Measurements from ENCODE around the gene ST6GAL1. TPM values are rescaled to one million over a fixed set of nuclear protein-coding genes. Genes with fewer than 3 reads are reported as not detected.
"Not testable (repeated sequence)": the region's sequence is repeated elsewhere in the genome, so short reads cannot be mapped to it uniquely, and the experiment has no call there.

The ST6GAL1 gene, protein sequence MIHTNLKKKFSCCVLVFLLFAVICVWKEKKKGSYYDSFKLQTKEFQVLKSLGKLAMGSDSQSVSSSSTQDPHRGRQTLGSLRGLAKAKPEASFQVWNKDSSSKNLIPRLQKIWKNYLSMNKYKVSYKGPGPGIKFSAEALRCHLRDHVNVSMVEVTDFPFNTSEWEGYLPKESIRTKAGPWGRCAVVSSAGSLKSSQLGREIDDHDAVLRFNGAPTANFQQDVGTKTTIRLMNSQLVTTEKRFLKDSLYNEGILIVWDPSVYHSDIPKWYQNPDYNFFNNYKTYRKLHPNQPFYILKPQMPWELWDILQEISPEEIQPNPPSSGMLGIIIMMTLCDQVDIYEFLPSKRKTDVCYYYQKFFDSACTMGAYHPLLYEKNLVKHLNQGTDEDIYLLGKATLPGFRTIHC
- total RNA-seq = 100 to 1,000 TPM; 389 to 574 (median 483) TPM
- long read RNA-seq, partial matches to known transcripts = 9 of 55 reads
- long read RNA-seq, other reads (novel, unspliced or antisense) = 46 of 55 reads

DNA sequence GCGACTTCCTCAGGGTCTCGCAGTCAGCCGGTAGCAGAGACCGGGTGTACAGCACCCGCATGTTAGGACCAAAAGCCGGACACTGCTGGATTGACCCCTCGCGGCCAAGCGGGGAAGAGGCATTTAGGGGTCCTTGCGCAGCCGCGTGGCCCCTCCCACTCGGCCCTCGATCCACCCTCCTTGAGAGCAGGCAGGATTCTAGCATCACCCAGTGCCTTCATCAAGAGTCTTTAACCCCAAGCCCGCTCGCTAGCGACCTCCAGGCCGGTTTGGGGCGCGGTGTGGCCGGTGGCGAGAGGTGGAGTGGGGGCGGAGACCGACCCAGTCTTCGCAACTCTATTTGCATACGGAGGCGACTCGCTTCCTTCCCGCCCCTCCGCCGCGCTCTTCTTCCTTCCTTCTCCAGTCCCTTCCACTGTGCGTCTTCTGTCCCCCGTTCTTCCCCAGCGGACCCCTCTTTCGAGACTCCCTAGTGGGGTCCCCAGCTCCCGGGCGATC is at the start of gene ST6GAL1:
ST6GAL1 (plus strand) TSS at position 384 of the 498 bp plus-strand sequence. CDS start 112,178 bp downstream, outside the sequence.
- Histone ChIP-seq H3K4me1 (no peaks in the 10 kb centered on the region), H3K36me3 (no peaks in the 10 kb centered on the region), H3K27me3 (no peaks in the 10 kb centered on the region), H3K4me3 (peak within 1 kb of the TSS; percentile 80 to 89 (median 81)), H3K27ac (peak within 1 kb of the TSS; percentile 65 to 87 (median 67)), H3K9me3 (no peaks in the 10 kb centered on the region)
- peak; percentile 60 to 69 (median 62) for ATAC-seq
- intact Hi-C loops (cut with DNase I) = no loop called here
- peak; percentile 76 to 86 (median 85) for DNase-seq
- TF ChIP-seq POLR2A (IDR thresholded peaks at IDR 0.05) = no peak
- TF ChIP-seq, protein P1, sequence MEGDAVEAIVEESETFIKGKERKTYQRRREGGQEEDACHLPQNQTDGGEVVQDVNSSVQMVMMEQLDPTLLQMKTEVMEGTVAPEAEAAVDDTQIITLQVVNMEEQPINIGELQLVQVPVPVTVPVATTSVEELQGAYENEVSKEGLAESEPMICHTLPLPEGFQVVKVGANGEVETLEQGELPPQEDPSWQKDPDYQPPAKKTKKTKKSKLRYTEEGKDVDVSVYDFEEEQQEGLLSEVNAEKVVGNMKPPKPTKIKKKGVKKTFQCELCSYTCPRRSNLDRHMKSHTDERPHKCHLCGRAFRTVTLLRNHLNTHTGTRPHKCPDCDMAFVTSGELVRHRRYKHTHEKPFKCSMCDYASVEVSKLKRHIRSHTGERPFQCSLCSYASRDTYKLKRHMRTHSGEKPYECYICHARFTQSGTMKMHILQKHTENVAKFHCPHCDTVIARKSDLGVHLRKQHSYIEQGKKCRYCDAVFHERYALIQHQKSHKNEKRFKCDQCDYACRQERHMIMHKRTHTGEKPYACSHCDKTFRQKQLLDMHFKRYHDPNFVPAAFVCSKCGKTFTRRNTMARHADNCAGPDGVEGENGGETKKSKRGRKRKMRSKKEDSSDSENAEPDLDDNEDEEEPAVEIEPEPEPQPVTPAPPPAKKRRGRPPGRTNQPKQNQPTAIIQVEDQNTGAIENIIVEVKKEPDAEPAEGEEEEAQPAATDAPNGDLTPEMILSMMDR (IDR thresholded peaks at IDR 0.05) = peak in 3 of 4 donors; percentile 19 to 27 (median 20)
- WGBS (ENCODE audit: insufficient coverage, low coverage, low lambda C conversion rate, missing lambda C conversion rate) = 0% methylated on average over 22 of the region's 38 CpGs

DNA sequence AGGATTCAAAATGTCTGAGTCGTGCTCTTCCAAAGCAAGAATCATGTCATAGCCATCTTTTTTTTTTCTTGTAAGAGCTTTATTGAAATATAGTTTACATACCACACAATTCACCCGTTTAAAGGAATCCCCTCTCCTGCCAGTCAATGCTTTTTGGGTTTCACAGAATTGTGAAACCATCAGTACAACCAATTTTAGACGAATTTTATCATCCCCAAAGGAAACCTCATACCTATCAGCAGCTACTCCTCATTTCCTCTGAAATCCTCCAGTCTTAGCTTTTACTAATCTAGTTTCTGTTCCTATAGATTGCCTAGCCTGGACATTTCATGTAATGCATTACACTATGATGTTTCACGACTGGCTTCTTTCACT is 48.2 kb upstream of the ST6GAL1 start:
- Histone ChIP-seq H3K9me3 (no peaks in the 10 kb centered on the region), H3K36me3 (no peaks in the 10 kb centered on the region), H3K4me3 (no peak overlapping the region), H3K4me1 (no peaks in the 10 kb centered on the region), H3K27me3 (no peaks in the 10 kb centered on the region), H3K27ac (no peak overlapping the region)
- no peak for ATAC-seq
- no peak for DNase-seq
- intact Hi-C loops (cut with DNase I) = no loop called here
- TF ChIP-seq, protein P1 (IDR thresholded peaks at IDR 0.05) = no peak
- no peak for TF ChIP-seq POLR2A (IDR thresholded peaks at IDR 0.05)
- WGBS (ENCODE audit: insufficient coverage, low coverage, low lambda C conversion rate, missing lambda C conversion rate) = 37% methylated on average over 4 of the region's 4 CpGs

DNA sequence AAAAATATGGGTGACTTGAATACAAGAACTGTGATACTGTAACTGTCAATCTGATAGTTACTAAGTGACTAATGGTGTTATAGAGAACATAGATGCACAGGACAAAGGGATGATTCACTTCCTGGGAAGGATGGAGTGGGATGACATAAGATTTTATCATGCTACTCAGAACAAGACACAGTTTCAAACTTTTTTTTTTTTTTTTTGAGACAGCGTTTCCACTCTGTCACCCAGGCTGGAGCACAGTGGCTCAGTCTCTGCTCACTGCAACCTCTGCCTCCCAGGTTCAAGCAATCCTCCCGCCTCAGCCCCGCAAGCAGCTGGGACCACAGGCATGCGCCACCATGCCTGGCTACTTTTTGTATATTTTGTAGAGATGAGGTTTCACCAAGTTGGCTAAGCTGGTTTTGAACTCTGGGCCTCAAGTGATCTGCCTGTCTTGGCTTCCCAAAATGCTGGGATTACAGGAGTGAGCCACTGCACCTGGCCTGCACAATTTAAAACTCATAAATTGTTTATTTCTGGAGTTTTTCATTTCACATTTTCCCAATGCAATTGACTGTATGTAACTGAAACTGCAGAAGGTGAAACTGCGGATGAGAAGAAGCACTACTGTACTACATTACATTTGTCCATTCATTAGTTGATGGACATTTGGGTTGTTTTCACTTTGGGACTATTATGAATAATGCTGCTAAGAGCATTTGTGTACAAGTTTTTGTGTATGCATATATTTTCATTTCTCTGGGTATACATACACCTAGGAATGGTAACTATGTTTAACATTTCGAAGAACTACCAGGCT is 47.2 kb upstream of the ST6GAL1 start:
- H3K4me3 ChIP-seq = no peak overlapping the region
- no peaks in the 10 kb centered on the region for H3K9me3 ChIP-seq
- no peaks in the 10 kb centered on the region for H3K36me3 ChIP-seq
- no peaks in the 10 kb centered on the region for H3K4me1 ChIP-seq
- no peaks in the 10 kb centered on the region for H3K27me3 ChIP-seq
- no peak for TF ChIP-seq POLR2A (IDR thresholded peaks at IDR 0.05)
- TF ChIP-seq, protein P1 (IDR thresholded peaks at IDR 0.05) = no peak
- no peak overlapping the region for H3K27ac ChIP-seq
- intact Hi-C loops (cut with DNase I) = no loop called here
- WGBS (ENCODE audit: insufficient coverage, low coverage, low lambda C conversion rate, missing lambda C conversion rate) = 87% methylated on average over 6 of the region's 6 CpGs
- peak in 3 of 4 donors; percentile 33 to 63 (median 60) for ATAC-seq
- no peak for DNase-seq

DNA sequence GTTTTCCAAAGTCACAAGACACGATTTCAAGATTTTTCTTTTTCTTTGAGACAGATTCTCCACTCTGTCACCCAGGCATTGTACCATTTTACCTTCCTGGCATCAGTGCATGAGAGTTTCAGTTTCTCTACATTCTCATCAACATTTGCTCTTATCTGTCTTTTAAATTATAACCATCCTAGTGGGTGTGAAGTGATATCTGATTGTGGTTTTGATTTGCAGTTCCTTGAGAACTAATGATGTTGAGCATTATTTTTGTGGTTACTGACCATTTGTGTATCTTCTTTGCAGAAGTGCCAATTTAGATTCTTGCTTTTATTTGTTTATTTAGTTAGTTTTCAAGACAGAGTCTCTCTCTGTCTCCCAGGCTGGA is 46.7 kb upstream of the ST6GAL1 start:
- ATAC-seq = no peak
- Histone ChIP-seq H3K9me3 (no peaks in the 10 kb centered on the region), H3K27ac (no peak overlapping the region), H3K4me1 (no peaks in the 10 kb centered on the region), H3K27me3 (no peaks in the 10 kb centered on the region), H3K36me3 (no peaks in the 10 kb centered on the region), H3K4me3 (no peak overlapping the region)
- intact Hi-C loops (cut with DNase I) = no loop called here
- no peak for TF ChIP-seq POLR2A (IDR thresholded peaks at IDR 0.05)
- TF ChIP-seq, protein P1 (IDR thresholded peaks at IDR 0.05) = no peak
- no peak for DNase-seq
- 81% methylated on average over 1 of the region's 1 CpG for WGBS (ENCODE audit: insufficient coverage, low coverage, low lambda C conversion rate, missing lambda C conversion rate)

DNA sequence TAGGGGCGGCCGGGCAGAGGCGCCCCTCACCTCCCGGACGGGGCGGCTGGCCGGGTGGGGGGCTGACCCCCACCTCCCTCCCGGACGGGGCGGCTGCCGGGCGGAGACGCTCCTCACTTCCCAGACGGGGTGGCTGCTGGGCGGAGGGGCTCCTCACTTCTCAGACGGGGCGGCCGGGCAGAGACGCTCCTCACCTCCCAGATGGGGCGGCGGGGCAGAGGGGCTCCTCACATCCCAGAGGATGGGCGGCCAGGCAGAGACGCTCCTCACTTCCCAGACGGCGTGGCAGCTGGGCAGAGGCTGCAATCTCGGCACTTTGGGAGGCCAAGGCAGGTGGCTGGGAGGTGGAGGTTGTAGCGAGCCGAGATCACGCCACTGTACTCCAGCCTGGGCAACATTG is 45.5 kb upstream of the ST6GAL1 start:
- ATAC-seq; H3K36me3 ChIP-seq; H3K4me3 ChIP-seq; DNase-seq; H3K4me1 ChIP-seq; H3K27ac ChIP-seq; H3K9me3 ChIP-seq; H3K27me3 ChIP-seq; intact Hi-C loops (cut with DNase I): not testable (repeated sequence)
- no CpG with 5 or more reads among the region's 29 CpGs for WGBS (ENCODE audit: insufficient coverage, low coverage, low lambda C conversion rate, missing lambda C conversion rate)
